ENCODE measurements around the gene PPP1R16B.
"Not testable (repeated sequence)": the region's sequence is repeated elsewhere in the genome, so short reads cannot be mapped to it uniquely, and the experiment has no call there.

PPP1R16B gene

DNA sequence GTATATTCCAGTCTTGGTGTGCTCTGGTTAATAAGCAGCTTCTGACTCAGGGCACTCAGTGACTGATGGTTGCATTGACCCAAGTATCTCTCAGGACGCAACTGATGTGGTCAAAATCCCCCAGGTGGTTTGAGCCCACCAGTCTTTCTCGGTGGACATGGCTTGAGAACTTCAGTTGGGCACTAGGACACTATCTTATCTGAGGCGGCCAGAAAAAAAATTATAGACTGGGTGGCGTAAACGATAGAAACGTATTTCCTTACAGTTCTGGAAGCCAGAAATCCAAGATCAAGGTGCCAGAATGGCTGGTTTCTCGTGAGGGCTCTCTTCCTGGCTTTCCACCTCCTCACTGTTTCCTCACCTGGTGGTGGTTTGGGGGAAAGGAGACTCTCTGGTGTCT is 52.2 kb downstream of the PPP1R16B start:
- Histone ChIP-seq H4K91ac (ENCODE audit: low read length) (no peak overlapping the region), H2AK5ac (ENCODE audit: low read length, severe bottlenecking) (no peak overlapping the region), H2BK15ac (ENCODE audit: low read depth, poor library complexity, severe bottlenecking) (no peak overlapping the region), H3K4me1 (ENCODE audit: control insufficient read depth, insufficient read depth, low read depth, low read length) (no peaks in the 10 kb centered on the region), H4K8ac (ENCODE audit: low read length) (no peak overlapping the region), H3K27ac (ENCODE audit: low read length, poor library complexity, severe bottlenecking) (no peak overlapping the region), H3K27me3 (ENCODE audit: control insufficient read depth in 1 of 2, insufficient read depth in 1 of 2, low read length in 2 of 2) (peaks cover 22 to 31% of the 10 kb centered on the region in 2 experiments), H3K18ac (ENCODE audit: low read depth in 1 of 2, low read length in 2 of 2) (no peak overlapping the region), H2BK5ac (ENCODE audit: low read depth, low read length, poor library complexity, severe bottlenecking) (no peak overlapping the region), H3K23ac (ENCODE audit: low read length in 2 of 2) (no peak overlapping the region), H3K14ac (ENCODE audit: low read length in 2 of 2) (no peak overlapping the region), H3K79me1 (replicated peaks; ENCODE audit: low read length, poor library complexity, severe bottlenecking) (no peaks in the 10 kb centered on the region), H3K4ac (ENCODE audit: low read depth in 1 of 2, low read length in 2 of 2) (no peak overlapping the region), H2BK12ac (ENCODE audit: low read length in 2 of 2) (no peak overlapping the region), H3K4me3 (ENCODE audit: insufficient read depth in 1 of 2, low read depth in 1 of 2, low read length in 2 of 2) (no peak overlapping the region), H3K9ac (ENCODE audit: low read length) (no peak overlapping the region), H3K4me2 (ENCODE audit: low read length, poor library complexity, severe bottlenecking) (no peak overlapping the region), H3K36me3 (ENCODE audit: control insufficient read depth in 1 of 2, insufficient read depth in 2 of 2, low read depth in 1 of 2, low read length in 2 of 2) (no peaks in the 10 kb centered on the region), H3K9me3 (ENCODE audit: control insufficient read depth, low read length) (no peaks in the 10 kb centered on the region), H2AFZ (ENCODE audit: low read depth, low read length) (no peak overlapping the region), H2BK120ac (ENCODE audit: low read depth, low read length) (no peak overlapping the region)
- WGBS: 83% methylated on average over 7 of the region's 7 CpGs
- DNase-seq: no peak

GRCh38 chr20:38859070-38859690 is 53.7 kb downstream of the PPP1R16B start:
- Histone ChIP-seq H3K27me3 (ENCODE audit: control insufficient read depth in 1 of 2, insufficient read depth in 1 of 2, low read length in 2 of 2) (peaks cover 29 to 32% of the 10 kb centered on the region in 2 experiments), H3K79me1 (replicated peaks; ENCODE audit: low read length, poor library complexity, severe bottlenecking) (no peaks in the 10 kb centered on the region), H2AK5ac (ENCODE audit: low read length, severe bottlenecking) (no peak overlapping the region), H4K8ac (ENCODE audit: low read length) (no peak overlapping the region), H3K36me3 (ENCODE audit: control insufficient read depth in 1 of 2, insufficient read depth in 2 of 2, low read depth in 1 of 2, low read length in 2 of 2) (no peaks in the 10 kb centered on the region), H3K4me2 (ENCODE audit: low read length, poor library complexity, severe bottlenecking) (no peak overlapping the region), H2BK5ac (ENCODE audit: low read depth, low read length, poor library complexity, severe bottlenecking) (no peak overlapping the region), H2BK15ac (ENCODE audit: low read depth, poor library complexity, severe bottlenecking) (no peak overlapping the region), H3K9ac (ENCODE audit: low read length) (no peak overlapping the region), H3K4ac (ENCODE audit: low read depth in 1 of 2, low read length in 2 of 2) (no peak overlapping the region), H3K4me3 (ENCODE audit: insufficient read depth in 1 of 2, low read depth in 1 of 2, low read length in 2 of 2) (no peak overlapping the region), H2BK12ac (ENCODE audit: low read length in 2 of 2) (no peak overlapping the region), H3K14ac (ENCODE audit: low read length in 2 of 2) (no peak overlapping the region), H3K4me1 (ENCODE audit: control insufficient read depth, insufficient read depth, low read depth, low read length) (no peaks in the 10 kb centered on the region), H2AFZ (ENCODE audit: low read depth, low read length) (no peak overlapping the region), H2BK120ac (ENCODE audit: low read depth, low read length) (no peak overlapping the region), H3K9me3 (ENCODE audit: control insufficient read depth, low read length) (peaks cover 3% of the 10 kb centered on the region), H3K18ac (ENCODE audit: low read depth in 1 of 2, low read length in 2 of 2) (no peak overlapping the region), H4K91ac (ENCODE audit: low read length) (no peak overlapping the region), H3K23ac (ENCODE audit: low read length in 2 of 2) (no peak overlapping the region), H3K27ac (ENCODE audit: low read length, poor library complexity, severe bottlenecking) (no peak overlapping the region)
- 72% methylated on average over 7 of the region's 9 CpGs for WGBS
- no peak for DNase-seq

GRCh38 chr20:38859857-38860256 is 54.4 kb downstream of the PPP1R16B start:
- not testable (repeated sequence) for H3K4me2 ChIP-seq (ENCODE audit: low read length, poor library complexity, severe bottlenecking); H4K8ac ChIP-seq (ENCODE audit: low read length); DNase-seq; H2BK12ac ChIP-seq (ENCODE audit: low read length in 2 of 2); H3K36me3 ChIP-seq (ENCODE audit: control insufficient read depth in 1 of 2, insufficient read depth in 2 of 2, low read depth in 1 of 2, low read length in 2 of 2); H3K9me3 ChIP-seq (ENCODE audit: control insufficient read depth, low read length); H2AK5ac ChIP-seq (ENCODE audit: low read length, severe bottlenecking); H3K9ac ChIP-seq (ENCODE audit: low read length); H3K14ac ChIP-seq (ENCODE audit: low read length in 2 of 2); H3K79me1 ChIP-seq (replicated peaks; ENCODE audit: low read length, poor library complexity, severe bottlenecking); H3K18ac ChIP-seq (ENCODE audit: low read depth in 1 of 2, low read length in 2 of 2); H4K91ac ChIP-seq (ENCODE audit: low read length); H3K23ac ChIP-seq (ENCODE audit: low read length in 2 of 2); H3K27ac ChIP-seq (ENCODE audit: low read length, poor library complexity, severe bottlenecking); H2BK5ac ChIP-seq (ENCODE audit: low read depth, low read length, poor library complexity, severe bottlenecking); H2AFZ ChIP-seq (ENCODE audit: low read depth, low read length); H3K4ac ChIP-seq (ENCODE audit: low read depth in 1 of 2, low read length in 2 of 2); H3K4me1 ChIP-seq (ENCODE audit: control insufficient read depth, insufficient read depth, low read depth, low read length); H2BK15ac ChIP-seq (ENCODE audit: low read depth, poor library complexity, severe bottlenecking); H2BK120ac ChIP-seq (ENCODE audit: low read depth, low read length); H3K4me3 ChIP-seq (ENCODE audit: insufficient read depth in 1 of 2, low read depth in 1 of 2, low read length in 2 of 2)
- WGBS: 83% methylated on average over 4 of the region's 4 CpGs
- peaks cover 29 to 32% of the 10 kb centered on the region in 2 experiments for H3K27me3 ChIP-seq (ENCODE audit: control insufficient read depth in 1 of 2, insufficient read depth in 1 of 2, low read length in 2 of 2)

DNA sequence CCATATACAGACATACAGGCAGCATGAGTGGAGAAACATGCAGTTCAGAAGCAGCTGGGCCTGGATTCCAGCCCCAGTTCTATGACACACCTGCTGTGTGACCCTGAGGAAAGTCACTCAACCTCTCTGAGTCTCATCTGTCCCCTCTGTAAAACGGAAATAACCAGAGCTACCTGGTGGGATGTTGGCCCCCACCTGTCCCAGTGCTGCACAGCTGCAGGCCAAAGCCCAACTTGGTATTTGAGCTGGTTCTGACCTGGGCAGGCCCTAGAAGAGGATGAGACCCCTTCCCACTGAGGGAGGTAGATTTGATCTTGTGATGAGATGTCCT is 55.5 kb downstream of the PPP1R16B start:
- no peak overlapping the region for H3K23ac ChIP-seq (ENCODE audit: low read length in 2 of 2)
- no peaks in the 10 kb centered on the region for H3K36me3 ChIP-seq (ENCODE audit: control insufficient read depth in 1 of 2, insufficient read depth in 2 of 2, low read depth in 1 of 2, low read length in 2 of 2)
- no peak overlapping the region for H3K27ac ChIP-seq (ENCODE audit: low read length, poor library complexity, severe bottlenecking)
- H3K4me1 ChIP-seq (ENCODE audit: control insufficient read depth, insufficient read depth, low read depth, low read length): no peaks in the 10 kb centered on the region
- peaks cover 3% of the 10 kb centered on the region for H3K9me3 ChIP-seq (ENCODE audit: control insufficient read depth, low read length)
- no peak overlapping the region for H3K14ac ChIP-seq (ENCODE audit: low read length in 2 of 2)
- H2BK15ac ChIP-seq (ENCODE audit: low read depth, poor library complexity, severe bottlenecking): no peak overlapping the region
- H4K91ac ChIP-seq (ENCODE audit: low read length): no peak overlapping the region
- no peak overlapping the region for H4K8ac ChIP-seq (ENCODE audit: low read length)
- no peak overlapping the region for H3K4ac ChIP-seq (ENCODE audit: low read depth in 1 of 2, low read length in 2 of 2)
- H3K18ac ChIP-seq (ENCODE audit: low read depth in 1 of 2, low read length in 2 of 2): no peak overlapping the region
- H2BK12ac ChIP-seq (ENCODE audit: low read length in 2 of 2): no peak overlapping the region
- H3K9ac ChIP-seq (ENCODE audit: low read length): no peak overlapping the region
- WGBS: 41% methylated on average over 1 of the region's 1 CpG
- no peak overlapping the region for H2BK5ac ChIP-seq (ENCODE audit: low read depth, low read length, poor library complexity, severe bottlenecking)
- H3K4me3 ChIP-seq (ENCODE audit: insufficient read depth in 1 of 2, low read depth in 1 of 2, low read length in 2 of 2): no peak overlapping the region
- no peak overlapping the region for H2AFZ ChIP-seq (ENCODE audit: low read depth, low read length)
- no peaks in the 10 kb centered on the region for H3K79me1 ChIP-seq (replicated peaks; ENCODE audit: low read length, poor library complexity, severe bottlenecking)
- no peak for DNase-seq
- no peak overlapping the region for H3K4me2 ChIP-seq (ENCODE audit: low read length, poor library complexity, severe bottlenecking)
- H2AK5ac ChIP-seq (ENCODE audit: low read length, severe bottlenecking): no peak overlapping the region
- H3K27me3 ChIP-seq (ENCODE audit: control insufficient read depth in 1 of 2, insufficient read depth in 1 of 2, low read length in 2 of 2): peaks cover 24 to 32% of the 10 kb centered on the region in 2 experiments
- H2BK120ac ChIP-seq (ENCODE audit: low read depth, low read length): no peak overlapping the region
